Stimulated activated CD8-positive, alpha-beta memory T cell treated with anti-CD3 and anti-CD28 coated beads, Interleukin-4, amount 100 ng/mL, for 48 hours (primary cell): ENCODE results near the gene ISCA2.
A peak's percentile ranks its signal among the peaks of the same experiment; 100 is the strongest.
"Not testable (repeated sequence)": the region's sequence is repeated elsewhere in the genome, so short reads cannot be mapped to it uniquely, and the experiment has no call there.

Experiments used
- DNase-seq: peaks from one replicate; pipeline ENCODE4 v3.0.0-alpha.2; 2020

The ISCA2 gene

GRCh38 chr14:74493343-74494261, at the start of gene ISCA2:
Gene ISCA2 (plus strand): TSS chr14:74493765. CDS start chr14:74493775, 10 bp downstream.
- peak; percentile 100 for DNase-seq

GRCh38 chr14:74444866-74445265, 48.7 kb upstream of the ISCA2 start:
- no peak for DNase-seq

- DNase-seq: not testable (repeated sequence)
Observed at GRCh38 chr14:74454397-74454796, 39.2 kb upstream of the ISCA2 start.

GRCh38 chr14:74456684-74457564, 36.6 kb upstream of the ISCA2 start:
- DNase-seq: no peak

- DNase-seq: no peak
Observed at GRCh38 chr14:74457565-74457895, 36.0 kb upstream of the ISCA2 start.

GRCh38 chr14:74459289-74459946, 34.1 kb upstream of the ISCA2 start:
- DNase-seq: peak; percentile 61

- DNase-seq: no peak
Observed at GRCh38 chr14:74459976-74460375, 33.6 kb upstream of the ISCA2 start.

- no peak for DNase-seq
Observed at GRCh38 chr14:74462993-74463392, 30.6 kb upstream of the ISCA2 start.

- no peak for DNase-seq
Observed at GRCh38 chr14:74463697-74464096, 29.9 kb upstream of the ISCA2 start.

- no peak for DNase-seq
Observed at GRCh38 chr14:74464785-74465184, 28.8 kb upstream of the ISCA2 start.

- DNase-seq: no peak
Observed at GRCh38 chr14:74465335-74465734, 28.2 kb upstream of the ISCA2 start.

GRCh38 chr14:74468513-74468912, 25.1 kb upstream of the ISCA2 start:
- no peak for DNase-seq

- no peak for DNase-seq
Observed at GRCh38 chr14:74469548-74470518, 23.7 kb upstream of the ISCA2 start.

GRCh38 chr14:74472601-74473000, 21.0 kb upstream of the ISCA2 start:
- no peak for DNase-seq

- no peak for DNase-seq
Observed at GRCh38 chr14:74474376-74474775, 19.2 kb upstream of the ISCA2 start.

GRCh38 chr14:74475678-74476077, 17.9 kb upstream of the ISCA2 start:
- DNase-seq: no peak

GRCh38 chr14:74476107-74476506, 17.5 kb upstream of the ISCA2 start:
- DNase-seq: no peak

- no peak for DNase-seq
Observed at GRCh38 chr14:74476607-74477006, 17.0 kb upstream of the ISCA2 start.

GRCh38 chr14:74478996-74479635, 14.4 kb upstream of the ISCA2 start:
- DNase-seq: no peak

GRCh38 chr14:74480046-74480445, 13.5 kb upstream of the ISCA2 start:
- no peak for DNase-seq

GRCh38 chr14:74482571-74482970, 11.0 kb upstream of the ISCA2 start:
- no peak for DNase-seq

- DNase-seq: no peak
Observed at GRCh38 chr14:74483321-74483720, 10.2 kb upstream of the ISCA2 start.
